ENCODE results near the gene GRAMD4. TPM values are rescaled to one million over a fixed set of nuclear protein-coding genes. Genes with fewer than 3 reads are reported as not detected.

Gene GRAMD4
- total RNA-seq, 1 donor from 2014 or later: 85.7 TPM

- H3K4me1 Mint-ChIP-seq (ENCODE audit: low read depth, unreplicated experiment): peaks cover 6% of the 10 kb centered on the region
- peaks cover 4% of the 10 kb centered on the region for H3K9me3 Mint-ChIP-seq (ENCODE audit: unreplicated experiment)
- H3K4me3 Mint-ChIP-seq (ENCODE audit: unreplicated experiment): no peak overlapping the region
- no peak for DNase-seq
- H3K27ac Mint-ChIP-seq (ENCODE audit: unreplicated experiment): no peak overlapping the region
- peaks cover 11% of the 10 kb centered on the region for H3K36me3 Mint-ChIP-seq (ENCODE audit: unreplicated experiment)
- TF ChIP-seq CTCF (IDR thresholded peaks at IDR 0.05; ENCODE audit: partially characterized antibody, unreplicated experiment): no peak
- peaks cover 3% of the 10 kb centered on the region for H3K27me3 Mint-ChIP-seq (ENCODE audit: unreplicated experiment)
Observed at GRCh38 chr22:46707827-46708570, 87.8 kb downstream of the GRAMD4 start.

- Mint-ChIP-seq H3K4me1 (ENCODE audit: low read depth, unreplicated experiment) (no peaks in the 10 kb centered on the region), H3K27me3 (ENCODE audit: unreplicated experiment) (peaks cover 2% of the 10 kb centered on the region), H3K4me3 (ENCODE audit: unreplicated experiment) (no peak overlapping the region), H3K27ac (ENCODE audit: unreplicated experiment) (peak overlapping the region; percentile 22), H3K36me3 (ENCODE audit: unreplicated experiment) (peaks cover 11% of the 10 kb centered on the region), H3K9me3 (ENCODE audit: unreplicated experiment) (peaks cover 1% of the 10 kb centered on the region)
- no peak for DNase-seq
- no peak for TF ChIP-seq CTCF (IDR thresholded peaks at IDR 0.05; ENCODE audit: partially characterized antibody, unreplicated experiment)
Observed at GRCh38 chr22:46708766-46709330, 88.7 kb downstream of the GRAMD4 start.

GRCh38 chr22:46710806-46711205, 90.6 kb downstream of the GRAMD4 start:
- H3K4me1 Mint-ChIP-seq (ENCODE audit: low read depth, unreplicated experiment): no peaks in the 10 kb centered on the region
- TF ChIP-seq CTCF (IDR thresholded peaks at IDR 0.05; ENCODE audit: partially characterized antibody, unreplicated experiment): no peak
- DNase-seq: no peak
- H3K36me3 Mint-ChIP-seq (ENCODE audit: unreplicated experiment): peaks cover 6% of the 10 kb centered on the region
- H3K27me3 Mint-ChIP-seq (ENCODE audit: unreplicated experiment): peaks cover 2% of the 10 kb centered on the region
- no peaks in the 10 kb centered on the region for H3K9me3 Mint-ChIP-seq (ENCODE audit: unreplicated experiment)
- H3K27ac Mint-ChIP-seq (ENCODE audit: unreplicated experiment): no peak overlapping the region
- no peak overlapping the region for H3K4me3 Mint-ChIP-seq (ENCODE audit: unreplicated experiment)

- H3K9me3 Mint-ChIP-seq (ENCODE audit: unreplicated experiment): no peaks in the 10 kb centered on the region
- DNase-seq: no peak
- no peak overlapping the region for H3K4me3 Mint-ChIP-seq (ENCODE audit: unreplicated experiment)
- no peak for TF ChIP-seq CTCF (IDR thresholded peaks at IDR 0.05; ENCODE audit: partially characterized antibody, unreplicated experiment)
- peaks cover 9% of the 10 kb centered on the region for H3K36me3 Mint-ChIP-seq (ENCODE audit: unreplicated experiment)
- H3K27me3 Mint-ChIP-seq (ENCODE audit: unreplicated experiment): peaks cover 2% of the 10 kb centered on the region
- H3K27ac Mint-ChIP-seq (ENCODE audit: unreplicated experiment): no peak overlapping the region
- H3K4me1 Mint-ChIP-seq (ENCODE audit: low read depth, unreplicated experiment): no peaks in the 10 kb centered on the region
Observed at GRCh38 chr22:46712288-46712687, 92.1 kb downstream of the GRAMD4 start.

- Mint-ChIP-seq H3K27me3 (ENCODE audit: unreplicated experiment) (peaks cover under 1% of the 10 kb centered on the region), H3K9me3 (ENCODE audit: unreplicated experiment) (peaks cover 2% of the 10 kb centered on the region), H3K27ac (ENCODE audit: unreplicated experiment) (peak overlapping the region; percentile 0), H3K4me3 (ENCODE audit: unreplicated experiment) (no peak overlapping the region), H3K4me1 (ENCODE audit: low read depth, unreplicated experiment) (peaks cover 5% of the 10 kb centered on the region), H3K36me3 (ENCODE audit: unreplicated experiment) (peaks cover 11% of the 10 kb centered on the region)
- TF ChIP-seq CTCF (IDR thresholded peaks at IDR 0.05; ENCODE audit: partially characterized antibody, unreplicated experiment): no peak
- no peak for DNase-seq
Observed at GRCh38 chr22:46714550-46714949, 94.4 kb downstream of the GRAMD4 start.

Data from glutamatergic neuron (in vitro differentiated cells).